ENCODE results near the gene MED7.

Gene MED7

DNA sequence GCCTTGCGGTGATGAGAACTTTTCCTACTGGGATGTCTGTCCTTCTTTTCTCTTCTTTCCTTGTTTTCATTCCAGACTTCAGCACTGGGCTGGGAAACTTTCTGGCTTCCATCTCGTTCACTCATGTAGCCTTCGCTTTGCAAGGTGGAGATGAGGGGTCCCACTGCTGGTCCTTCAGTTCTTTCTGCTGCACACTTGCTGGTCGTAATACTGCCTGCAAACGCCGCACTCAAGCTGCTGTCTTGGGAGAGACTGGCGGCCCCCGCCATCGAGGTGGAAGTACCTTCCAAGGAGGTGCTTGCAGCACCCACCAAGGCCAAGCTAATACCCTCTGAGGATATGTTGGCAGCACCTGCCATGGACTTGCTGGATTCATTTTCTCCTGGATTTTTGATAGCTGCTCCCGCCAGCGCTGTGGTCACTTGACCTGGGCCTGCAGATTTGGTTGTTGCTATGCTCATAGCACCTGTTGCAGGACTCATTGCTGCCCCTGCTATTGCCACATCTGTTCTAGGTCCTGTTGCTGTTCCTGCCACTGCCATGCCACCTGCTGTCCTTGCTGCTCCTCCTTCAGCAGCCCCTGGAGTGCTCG lies 20.4 kb upstream of the MED7 start:
- no peak for DNase-seq

DNA sequence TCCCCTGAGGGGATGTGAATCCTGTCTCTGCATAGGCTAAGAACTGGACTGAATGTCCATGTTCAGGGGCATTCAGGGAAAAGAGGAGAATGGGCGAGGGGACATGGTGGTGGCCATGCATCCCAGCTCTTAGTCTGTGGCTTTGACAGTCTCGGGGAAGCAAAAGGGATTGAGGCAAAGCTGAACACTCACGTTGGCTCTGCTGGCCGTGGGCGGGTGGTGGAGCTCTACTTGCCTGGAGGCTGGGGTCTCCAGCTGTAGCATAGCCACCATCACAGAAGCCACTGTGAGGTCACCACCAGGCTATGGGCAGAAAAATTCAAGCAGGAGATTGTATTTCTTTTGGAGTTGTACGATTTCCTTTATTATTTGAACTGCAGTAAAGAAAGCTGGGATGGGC lies 19.3 kb upstream of the MED7 start:
- no peak for DNase-seq

- DNase-seq: no peak
These were observed 17.3 kb upstream of the MED7 start for GRCh38 chr5:157160001-157160400.

DNA sequence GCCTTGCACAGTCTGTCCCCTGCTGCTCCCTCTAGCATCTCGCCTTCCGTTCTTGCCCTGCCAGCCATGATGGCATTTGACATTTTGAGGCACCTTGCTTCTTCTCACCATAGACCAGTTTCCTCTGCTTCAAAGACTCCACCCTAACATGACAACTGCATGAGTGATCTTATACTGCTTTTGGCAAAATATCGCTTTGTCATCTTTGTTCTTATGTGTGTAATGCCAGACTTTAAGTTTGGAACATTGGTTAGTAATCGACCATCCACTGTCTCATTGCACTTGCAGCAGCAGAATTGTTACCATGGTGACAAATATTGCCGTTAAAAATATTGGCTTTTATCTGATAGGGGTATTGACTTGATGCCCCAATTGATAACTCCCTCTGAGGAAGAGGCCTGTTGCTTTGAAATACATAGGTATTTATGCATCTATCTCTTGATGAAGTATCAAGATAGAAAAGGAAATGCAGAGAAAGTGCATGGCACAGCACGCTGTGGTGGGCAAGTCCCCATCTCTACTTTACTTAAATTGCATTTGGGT lies 16.6 kb upstream of the MED7 start:
- no peak for DNase-seq

- DNase-seq: no peak
These were observed 14.7 kb upstream of the MED7 start for GRCh38 chr5:157157293-157157891.

GRCh38 chr5:157155297-157155696 lies 12.6 kb upstream of the MED7 start:
- DNase-seq: no peak

DNA sequence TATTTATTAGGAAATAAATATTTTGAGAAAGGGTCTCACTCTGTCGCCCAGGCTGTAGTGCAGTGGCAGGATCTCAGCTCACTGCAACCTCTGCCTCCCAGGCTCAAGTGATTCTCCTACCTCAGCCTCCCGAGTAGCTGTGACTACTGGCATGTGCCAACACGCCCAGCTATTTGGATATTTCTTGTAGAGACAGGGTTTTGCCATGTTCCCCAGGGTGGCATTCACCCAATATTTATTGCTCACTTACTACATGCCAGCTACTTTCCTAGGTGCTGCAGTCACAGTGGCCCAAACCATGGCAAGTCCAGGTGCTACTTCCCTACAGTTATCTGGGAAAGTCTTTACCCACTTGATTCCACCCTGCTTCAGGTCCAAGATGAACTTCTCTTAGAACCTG lies 8.3 kb upstream of the MED7 start:
- no peak for DNase-seq

GRCh38 chr5:157148734-157149615 lies 6.3 kb upstream of the MED7 start:
- DNase-seq: peak; percentile 83

- DNase-seq: peak; percentile 26
These were observed 684 bp upstream of the MED7 start for GRCh38 chr5:157143127-157143971.

DNA sequence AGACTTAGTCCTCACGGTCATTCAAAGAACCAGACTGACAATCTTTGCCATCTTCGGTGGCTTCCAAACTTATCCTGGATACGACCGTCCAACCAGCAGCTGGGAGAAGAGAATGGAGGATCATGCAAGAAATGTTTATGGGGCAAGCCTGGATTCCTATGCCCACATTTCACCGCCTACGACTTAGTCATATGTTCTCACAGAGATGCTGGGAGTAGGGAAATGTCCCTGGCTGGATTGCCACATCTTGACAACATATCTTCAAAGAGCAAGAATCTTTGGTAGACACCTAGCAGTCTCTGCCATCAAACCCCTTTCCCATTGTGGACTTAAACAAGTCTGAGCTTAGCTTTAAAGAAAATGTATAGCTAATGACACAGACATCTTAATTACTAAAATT lies 5.0 kb downstream of the MED7 start:
- peak; percentile 29 for DNase-seq

- no peak for DNase-seq
These were observed 10.4 kb downstream of the MED7 start for GRCh38 chr5:157132281-157132612.

DNA sequence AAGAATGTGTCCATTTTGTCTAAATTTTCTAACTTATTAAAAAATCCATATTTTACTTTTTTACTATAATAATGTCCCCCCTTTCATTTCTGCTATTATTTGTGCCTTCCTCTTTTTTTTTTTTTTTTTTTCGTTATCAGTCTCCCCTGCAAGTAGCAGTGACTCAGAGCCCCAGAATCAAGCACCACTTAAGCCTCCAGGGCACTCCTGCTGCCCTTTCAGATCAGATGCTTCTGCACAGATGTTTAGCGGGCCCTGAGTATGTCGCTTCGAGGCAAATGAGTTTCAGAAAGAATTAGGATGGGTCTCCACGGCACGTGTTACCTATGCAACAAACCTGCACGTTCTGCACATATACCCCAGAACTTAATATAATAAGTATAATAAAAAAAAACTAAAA lies 11.7 kb downstream of the MED7 start:
- peak; percentile 57 for DNase-seq

DNA sequence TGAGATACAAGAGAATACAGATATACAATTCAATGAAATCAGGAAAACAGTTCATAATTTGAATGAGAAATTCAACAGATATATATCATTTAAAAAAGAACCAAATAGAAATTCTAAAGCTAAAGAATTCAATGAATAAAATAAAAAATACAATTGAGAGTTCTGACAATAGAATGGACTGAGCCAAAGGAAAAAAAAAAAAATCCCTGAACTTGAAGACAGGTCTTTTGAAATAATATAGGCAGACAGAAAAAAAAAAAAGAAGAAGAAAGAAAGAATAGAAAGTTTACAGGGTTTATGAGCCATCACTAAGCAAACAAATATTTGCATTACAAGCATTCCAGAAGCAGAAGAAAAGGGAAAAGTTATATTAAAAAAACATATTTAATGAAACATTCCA lies 21.0 kb downstream of the MED7 start:
- DNase-seq: no peak

GRCh38 chr5:157120102-157120501 lies 22.6 kb downstream of the MED7 start:
- no peak for DNase-seq

DNA sequence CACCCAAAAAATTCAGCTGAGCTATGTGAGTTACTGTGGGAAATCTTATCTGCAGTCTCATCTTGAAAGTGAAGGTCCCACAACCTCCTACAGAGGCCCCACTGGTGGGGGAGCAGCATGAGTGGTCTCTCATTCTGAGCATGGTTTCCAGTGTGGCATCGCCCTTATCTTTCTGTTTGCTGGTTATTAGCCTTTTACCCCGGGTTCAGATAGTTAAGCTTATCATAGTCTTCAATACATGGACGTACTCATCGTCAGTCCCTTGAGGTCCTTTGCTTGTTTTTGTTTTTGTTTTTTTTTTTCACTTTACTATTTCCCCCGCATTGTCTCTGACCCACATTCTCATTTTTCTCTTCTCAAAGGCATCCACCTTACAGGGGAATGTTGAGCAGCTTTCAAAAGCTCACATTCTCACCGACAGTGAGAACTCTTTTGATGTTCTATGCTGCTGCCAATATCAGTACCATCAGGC lies 26.1 kb downstream of the MED7 start:
- no peak for DNase-seq

DNA sequence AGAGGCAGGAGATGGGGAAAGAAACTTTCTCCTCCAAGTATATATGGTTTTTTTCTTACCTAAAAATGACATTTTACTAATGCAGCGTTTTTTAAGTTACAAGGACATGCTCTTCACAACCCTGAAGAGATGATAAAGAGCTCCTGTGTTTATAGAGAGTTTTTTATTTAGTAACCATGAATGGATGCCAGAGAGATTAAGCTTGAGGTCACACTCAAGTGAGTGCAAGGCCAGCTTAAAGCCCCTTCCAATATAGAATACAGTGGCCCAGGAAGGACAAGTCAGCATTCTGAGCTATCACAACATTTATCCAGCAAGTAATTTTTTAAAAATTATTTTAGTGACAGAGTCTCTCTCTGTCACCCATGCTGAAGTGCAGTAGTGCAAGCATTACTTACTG lies 27.2 kb downstream of the MED7 start:
- no peak for DNase-seq

DNA sequence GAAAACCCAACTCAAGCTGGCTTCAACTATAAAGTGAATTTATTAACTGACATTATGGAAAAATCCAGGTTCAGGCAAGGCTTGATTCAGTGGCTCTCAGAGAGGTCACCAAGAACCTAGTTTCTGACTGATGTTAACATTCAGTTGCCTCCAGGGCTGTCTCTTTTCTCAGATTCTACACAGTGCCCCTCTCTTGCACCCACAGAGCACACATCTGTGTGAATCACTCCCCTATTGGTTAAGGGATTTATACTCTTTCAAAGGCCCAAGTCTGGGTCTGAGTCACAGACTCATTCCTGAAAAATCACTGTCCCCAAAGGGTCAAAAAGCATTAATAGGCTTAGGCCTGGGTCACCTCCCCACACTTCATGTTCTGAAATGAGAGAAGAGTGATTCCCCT lies 27.7 kb downstream of the MED7 start:
- DNase-seq: no peak

DNA sequence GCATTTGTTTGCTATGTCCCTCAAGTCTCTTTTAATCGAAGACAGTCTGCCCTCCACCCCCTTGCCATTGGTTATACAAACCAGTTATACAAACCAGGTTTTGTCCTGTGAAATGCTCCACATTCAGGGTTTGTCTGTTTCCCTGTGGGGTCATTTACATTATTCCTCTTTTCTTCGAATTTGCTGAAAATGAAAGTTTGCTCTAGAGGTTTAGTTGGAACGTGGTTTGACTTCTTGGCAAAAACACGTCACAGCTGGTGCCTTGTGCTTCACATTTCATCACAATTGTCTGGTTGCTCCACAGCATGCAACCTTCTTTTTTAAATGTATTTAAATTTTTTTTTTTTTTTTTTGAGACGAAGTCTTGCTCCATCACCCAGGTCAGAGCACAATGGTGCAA lies 29.7 kb downstream of the MED7 start:
- DNase-seq: peak; percentile 93

- DNase-seq: peak; percentile 84
These were observed 32.9 kb downstream of the MED7 start for GRCh38 chr5:157109744-157110143.

- peak; percentile 84 for DNase-seq
These were observed 33.7 kb downstream of the MED7 start, which contains the start of gene HAVCR2 for GRCh38 chr5:157108976-157109375. Gene HAVCR2, minus strand, starts transcription at chr5:157109044. Its CDS starts 61 bp downstream, at chr5:157108983.

DNA sequence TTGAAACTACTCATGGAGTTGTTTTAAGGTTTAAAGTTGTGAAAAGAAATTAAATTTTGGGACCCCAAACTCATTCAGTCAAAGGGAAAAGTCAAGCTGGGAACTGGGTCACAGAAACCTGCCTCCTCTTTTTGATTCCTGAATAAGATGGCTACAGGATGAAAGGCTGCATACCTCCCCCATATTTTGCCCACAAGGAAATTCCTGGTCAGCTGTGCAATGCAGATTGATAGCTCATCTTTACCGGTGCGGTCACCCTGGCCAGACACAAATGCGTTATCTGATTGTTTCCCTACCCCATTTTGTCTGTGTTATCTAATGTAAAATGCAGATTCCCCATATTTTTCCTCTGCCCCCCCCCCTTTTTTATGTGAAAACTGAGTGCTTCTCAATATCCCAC lies 35.2 kb downstream of the MED7 start:
- DNase-seq: peak; percentile 51

DNA sequence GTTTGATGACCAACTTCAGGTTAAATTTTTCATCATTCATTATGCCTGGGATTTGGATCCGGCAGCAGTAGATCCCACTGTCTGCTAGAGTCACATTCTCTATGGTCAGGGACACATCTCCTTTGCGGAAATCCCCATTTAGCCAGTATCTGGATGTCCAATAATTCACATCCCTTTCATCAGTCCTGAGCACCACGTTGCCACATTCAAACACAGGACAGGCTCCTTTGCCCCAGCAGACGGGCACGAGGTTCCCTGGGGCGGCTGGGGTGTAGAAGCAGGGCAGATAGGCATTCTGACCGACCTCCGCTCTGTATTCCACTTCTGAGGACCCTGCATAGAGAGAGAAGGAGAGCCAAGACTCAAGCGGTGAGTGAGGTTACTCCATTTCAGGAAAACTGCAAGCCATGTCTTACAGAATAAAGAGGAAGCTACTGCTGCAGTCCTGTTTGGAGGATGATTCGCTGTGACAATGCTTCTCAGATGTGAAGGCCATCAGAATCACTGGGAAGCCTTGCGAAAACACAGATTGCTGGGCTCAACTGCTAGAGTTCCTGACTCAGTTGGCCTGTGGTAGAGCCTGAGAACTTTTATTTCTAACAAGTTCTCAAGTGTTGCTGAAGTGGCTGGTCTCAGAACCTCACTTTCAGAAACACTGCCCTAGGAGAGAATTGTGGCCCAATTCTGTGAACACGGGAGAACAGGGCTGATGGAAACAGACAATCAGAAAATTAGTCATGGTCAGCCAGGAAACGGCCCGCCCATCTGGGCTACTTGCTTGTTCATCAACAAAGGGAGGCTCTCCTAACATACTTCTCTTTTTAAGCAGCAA lies 35.8 kb downstream of the MED7 start:
- DNase-seq: peak; percentile 89
